Liver (tissue), 3 donors: ENCODE results near the gene PIN1.

Experiments
- EGR1 ChIP-seq, 2 donors: IDR thresholded peaks; 2 replicates each; pipeline ENCODE4 v1.6.1; 2016 to 2018; ENCODE audit warnings: antibody characterized with exemption in 2 of 2, low read depth in 2 of 2
- FOXA1 ChIP-seq: IDR thresholded peaks from 2 replicates; pipeline ENCODE4 v1.6.1; 2016; ENCODE audit warnings: antibody characterized with exemption
- GABPA ChIP-seq, 2 donors: IDR thresholded peaks in 1 of 2; conservative IDR thresholded peaks in 1 of 2; 2 replicates each; pipeline ENCODE4 v1.6.1; 2016; ENCODE audit warnings: antibody characterized with exemption in 2 of 2, mild to moderate bottlenecking in 1 of 2, moderate library complexity in 1 of 2
- RXRA ChIP-seq, 2 donors: IDR thresholded peaks; 2 replicates each; pipeline ENCODE4 v1.6.1; 2017 to 2018; ENCODE audit warnings: antibody characterized with exemption in 2 of 2, mild to moderate bottlenecking in 1 of 2
- SP1 ChIP-seq: IDR thresholded peaks from 2 replicates; pipeline ENCODE4 v1.6.1; 2018; ENCODE audit warnings: antibody characterized with exemption, mild to moderate bottlenecking
- YY1 ChIP-seq: IDR thresholded peaks from 2 replicates; pipeline ENCODE4 v1.6.1; 2016; ENCODE audit warnings: antibody characterized with exemption, mild to moderate bottlenecking
- TF ChIP-seq, protein P1 (sequence below): fragments of 150-350 bp; IDR thresholded peaks from 2 replicates; pipeline ENCODE4 v1.5.1; 2017; ENCODE audit warnings: improper control_type of control experiment, low read depth, low read length; ENCODE audit not compliant: missing input control
- TF ChIP-seq, protein P2 (sequence below): IDR thresholded peaks from 2 replicates; pipeline ENCODE4 v1.6.1; 2016; ENCODE audit warnings: antibody characterized with exemption
- TF ChIP-seq, protein P3 (sequence below): IDR thresholded peaks from 2 replicates; pipeline ENCODE4 v1.6.1; 2016; ENCODE audit warnings: antibody characterized with exemption
- TF ChIP-seq, protein P4 (sequence below): IDR thresholded peaks from 2 replicates; pipeline ENCODE4 v1.6.1; 2016; ENCODE audit warnings: antibody characterized with exemption
- donor health status: healthy.
- donor health status: healthy.

DNA sequence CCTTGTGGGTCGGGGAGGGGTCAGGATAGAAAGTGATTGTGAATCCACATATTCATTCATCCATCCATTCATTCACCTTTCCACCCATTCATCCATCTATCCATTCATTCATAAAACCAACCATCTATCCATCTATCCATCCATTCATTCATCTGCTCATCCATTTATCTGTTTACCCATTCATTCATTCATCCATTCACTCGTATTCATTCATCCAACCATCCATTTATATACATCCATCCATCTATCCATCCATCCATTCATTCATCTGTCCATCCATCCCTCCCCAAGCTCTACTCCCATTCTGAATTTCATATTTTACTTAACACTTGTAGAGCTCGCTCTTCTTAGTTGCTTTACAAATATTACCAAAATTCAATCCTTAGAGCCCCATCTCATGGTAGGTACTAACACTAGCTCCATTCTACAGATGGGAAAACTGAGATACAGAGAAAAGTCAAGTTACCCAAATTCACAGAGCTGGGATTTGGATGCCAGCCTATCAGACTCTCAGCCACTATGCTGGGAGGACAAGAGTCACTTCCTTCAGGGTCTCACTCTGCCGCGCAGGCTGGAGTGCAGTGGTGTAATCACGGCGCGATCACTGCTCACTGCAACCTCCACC lies 37.6 kb downstream of the PIN1 start:
- TF ChIP-seq, protein P1, sequence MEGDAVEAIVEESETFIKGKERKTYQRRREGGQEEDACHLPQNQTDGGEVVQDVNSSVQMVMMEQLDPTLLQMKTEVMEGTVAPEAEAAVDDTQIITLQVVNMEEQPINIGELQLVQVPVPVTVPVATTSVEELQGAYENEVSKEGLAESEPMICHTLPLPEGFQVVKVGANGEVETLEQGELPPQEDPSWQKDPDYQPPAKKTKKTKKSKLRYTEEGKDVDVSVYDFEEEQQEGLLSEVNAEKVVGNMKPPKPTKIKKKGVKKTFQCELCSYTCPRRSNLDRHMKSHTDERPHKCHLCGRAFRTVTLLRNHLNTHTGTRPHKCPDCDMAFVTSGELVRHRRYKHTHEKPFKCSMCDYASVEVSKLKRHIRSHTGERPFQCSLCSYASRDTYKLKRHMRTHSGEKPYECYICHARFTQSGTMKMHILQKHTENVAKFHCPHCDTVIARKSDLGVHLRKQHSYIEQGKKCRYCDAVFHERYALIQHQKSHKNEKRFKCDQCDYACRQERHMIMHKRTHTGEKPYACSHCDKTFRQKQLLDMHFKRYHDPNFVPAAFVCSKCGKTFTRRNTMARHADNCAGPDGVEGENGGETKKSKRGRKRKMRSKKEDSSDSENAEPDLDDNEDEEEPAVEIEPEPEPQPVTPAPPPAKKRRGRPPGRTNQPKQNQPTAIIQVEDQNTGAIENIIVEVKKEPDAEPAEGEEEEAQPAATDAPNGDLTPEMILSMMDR: no peak
- no peak for TF ChIP-seq EGR1 (IDR thresholded peaks at IDR 0.05; ENCODE audit: low read depth in 2 of 2)
- TF ChIP-seq RXRA (IDR thresholded peaks at IDR 0.05): no peak
- no peak for TF ChIP-seq SP1
- no peak for TF ChIP-seq GABPA (IDR thresholded peaks at IDR 0.05 in 1 of 2, conservative IDR thresholded peaks at IDR 0.05 in 1 of 2)
- TF ChIP-seq FOXA1: no peak
- TF ChIP-seq, protein P2, sequence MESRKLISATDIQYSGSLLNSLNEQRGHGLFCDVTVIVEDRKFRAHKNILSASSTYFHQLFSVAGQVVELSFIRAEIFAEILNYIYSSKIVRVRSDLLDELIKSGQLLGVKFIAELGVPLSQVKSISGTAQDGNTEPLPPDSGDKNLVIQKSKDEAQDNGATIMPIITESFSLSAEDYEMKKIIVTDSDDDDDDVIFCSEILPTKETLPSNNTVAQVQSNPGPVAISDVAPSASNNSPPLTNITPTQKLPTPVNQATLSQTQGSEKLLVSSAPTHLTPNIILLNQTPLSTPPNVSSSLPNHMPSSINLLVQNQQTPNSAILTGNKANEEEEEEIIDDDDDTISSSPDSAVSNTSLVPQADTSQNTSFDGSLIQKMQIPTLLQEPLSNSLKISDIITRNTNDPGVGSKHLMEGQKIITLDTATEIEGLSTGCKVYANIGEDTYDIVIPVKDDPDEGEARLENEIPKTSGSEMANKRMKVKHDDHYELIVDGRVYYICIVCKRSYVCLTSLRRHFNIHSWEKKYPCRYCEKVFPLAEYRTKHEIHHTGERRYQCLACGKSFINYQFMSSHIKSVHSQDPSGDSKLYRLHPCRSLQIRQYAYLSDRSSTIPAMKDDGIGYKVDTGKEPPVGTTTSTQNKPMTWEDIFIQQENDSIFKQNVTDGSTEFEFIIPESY: no peak
- TF ChIP-seq, protein P3, sequence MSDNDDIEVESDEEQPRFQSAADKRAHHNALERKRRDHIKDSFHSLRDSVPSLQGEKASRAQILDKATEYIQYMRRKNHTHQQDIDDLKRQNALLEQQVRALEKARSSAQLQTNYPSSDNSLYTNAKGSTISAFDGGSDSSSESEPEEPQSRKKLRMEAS: no peak
- TF ChIP-seq, protein P4, sequence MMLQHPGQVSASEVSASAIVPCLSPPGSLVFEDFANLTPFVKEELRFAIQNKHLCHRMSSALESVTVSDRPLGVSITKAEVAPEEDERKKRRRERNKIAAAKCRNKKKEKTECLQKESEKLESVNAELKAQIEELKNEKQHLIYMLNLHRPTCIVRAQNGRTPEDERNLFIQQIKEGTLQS: no peak
- TF ChIP-seq YY1: no peak
